HAP-1 (cell line): ENCODE measurements around the gene CMSS1.
A peak's percentile ranks its signal among the peaks of the same experiment; 100 is the strongest.

Experiments
- DNase-seq, 2 experiments: peaks; one replicate each; pipeline ENCODE4 v3.0.0-alpha.2; 2016 to 2020; ENCODE audit warnings: low spot score in 2 of 2
- H3K27me3 ChIP-seq: fragments of 250-450 bp; sonication (Bioruptor Pico); 2 replicates; pipeline ENCODE4 v1.5.1; 2020; ENCODE audit warnings: low read depth, mild to moderate bottlenecking, moderate library complexity
- H3K36me3 ChIP-seq: fragments of 250-450 bp; sonication (Bioruptor Pico); replicated peaks from 2 replicates; pipeline ENCODE4 v1.5.1; 2020; ENCODE audit warnings: mild to moderate bottlenecking
- H3K4me1 ChIP-seq: fragments of 250-450 bp; sonication (Bioruptor Pico); 2 replicates; pipeline ENCODE4 v1.5.1; 2020; ENCODE audit warnings: mild to moderate bottlenecking
- H3K4me3 ChIP-seq: fragments of 250-450 bp; sonication (Bioruptor Pico); 2 replicates; pipeline ENCODE4 v1.5.1; 2020; ENCODE audit warnings: mild to moderate bottlenecking, moderate library complexity
- H3K9me3 ChIP-seq: fragments of 250-450 bp; sonication (Bioruptor Pico); 2 replicates; pipeline ENCODE4 v1.5.1; 2020; ENCODE audit warnings: mild to moderate bottlenecking, moderate library complexity
- in situ Hi-C: fragments of 300-500 bp; cut with MboI; formaldehyde crosslinking; loops from 3 replicates; pipeline ENCODE4 v1.14.3; 2020; ENCODE audit warnings: low sequenced_read_pairs, inconsistent platforms, mixed read lengths

Gene CMSS1

DNA sequence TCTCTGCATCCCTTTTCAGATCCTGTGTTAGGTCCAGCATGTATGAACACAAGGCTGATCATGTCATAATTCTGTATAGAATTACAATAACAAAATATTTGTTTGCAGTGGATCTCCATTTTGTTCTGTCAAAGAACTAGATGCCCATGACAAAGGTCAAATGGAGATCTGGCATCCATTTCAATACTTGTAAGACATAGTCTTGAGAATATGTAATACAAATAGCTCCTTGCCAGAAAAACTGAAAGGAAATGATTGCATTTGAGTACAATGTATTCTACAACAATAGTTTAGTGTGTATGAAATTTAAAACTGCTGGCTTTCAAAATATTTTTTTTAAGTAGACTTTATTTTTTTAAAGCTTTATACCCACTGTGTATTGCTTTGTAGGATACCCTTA, 101.1 kb downstream of the CMSS1 start:
- in situ Hi-C loops, result no loop called here
- peaks cover 8% of the 10 kb centered on the region for H3K4me1 ChIP-seq
- no peak for DNase-seq
- no peaks in the 10 kb centered on the region for H3K9me3 ChIP-seq
- no peaks in the 10 kb centered on the region for H3K27me3 ChIP-seq
- H3K36me3 ChIP-seq, result no peaks in the 10 kb centered on the region
- no peak overlapping the region for H3K4me3 ChIP-seq

DNA sequence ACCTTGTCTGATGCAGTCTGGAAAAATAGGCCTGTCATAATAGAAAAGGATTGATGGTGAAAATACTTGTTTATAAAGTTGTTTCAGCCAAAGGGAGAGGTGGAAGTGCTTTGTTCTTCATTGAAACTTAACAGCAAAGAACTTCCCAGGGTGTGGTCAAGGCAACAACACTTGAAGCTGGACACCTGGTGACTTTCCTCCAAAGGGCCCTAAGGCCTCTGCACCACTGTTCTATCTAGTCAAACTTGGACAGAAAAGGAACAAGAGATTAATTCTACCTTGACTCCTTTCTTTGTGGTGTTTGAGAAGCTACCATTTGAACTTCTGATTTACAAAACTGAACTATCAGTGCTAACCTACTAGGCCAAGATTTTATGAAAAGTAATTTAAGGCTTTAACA, 102.0 kb downstream of the CMSS1 start:
- Histone ChIP-seq H3K36me3 (no peaks in the 10 kb centered on the region), H3K4me3 (no peak overlapping the region), H3K9me3 (no peaks in the 10 kb centered on the region), H3K27me3 (no peaks in the 10 kb centered on the region), H3K4me1 (peaks cover 2% of the 10 kb centered on the region)
- DNase-seq, result no peak
- in situ Hi-C loops, result no loop called here

DNA sequence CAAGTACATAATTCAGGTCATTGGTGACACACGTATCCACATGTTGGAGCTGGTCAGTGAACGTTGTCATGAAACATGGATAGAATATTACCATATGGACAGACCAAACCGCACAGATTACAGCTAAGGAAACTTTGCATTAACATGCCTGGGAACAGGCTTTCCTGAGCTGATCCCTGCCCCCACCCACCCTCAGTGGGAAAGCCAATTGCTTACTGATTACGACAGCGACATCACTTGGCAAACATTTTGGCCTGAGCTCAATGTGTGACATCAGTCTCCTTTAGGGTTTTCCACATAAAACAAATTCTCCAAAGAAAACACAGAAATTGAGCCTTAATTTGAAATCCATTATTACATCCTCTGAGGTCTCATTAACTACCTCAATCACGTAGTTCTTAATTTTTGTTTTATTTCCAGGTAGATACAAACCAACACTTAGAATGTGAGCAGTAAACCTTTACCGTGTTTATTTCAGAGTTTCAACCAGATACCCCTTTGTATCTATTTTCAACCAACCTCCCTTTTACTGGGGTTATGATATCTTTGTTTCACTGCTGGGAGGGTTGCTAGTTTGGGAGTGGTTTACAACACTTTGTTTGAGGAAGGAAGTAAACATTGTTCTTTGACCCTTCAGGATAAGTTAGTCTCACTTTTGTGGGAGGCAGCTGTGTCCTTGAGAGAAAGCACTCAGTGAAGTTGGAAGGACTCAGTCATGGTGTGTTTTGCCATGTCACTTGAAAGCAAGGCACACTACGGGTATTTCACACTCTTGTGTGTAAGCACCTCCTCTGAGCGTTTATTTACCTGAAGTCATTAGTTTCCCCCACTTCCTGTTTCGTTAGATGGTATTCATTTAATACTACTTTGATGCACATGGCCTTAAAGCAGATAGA, 103.1 kb downstream of the CMSS1 start:
- Histone ChIP-seq H3K4me3 (no peak overlapping the region), H3K4me1 (no peaks in the 10 kb centered on the region), H3K27me3 (no peaks in the 10 kb centered on the region), H3K9me3 (no peaks in the 10 kb centered on the region), H3K36me3 (no peaks in the 10 kb centered on the region)
- DNase-seq, result no peak
- in situ Hi-C loops, result no loop called here

- no peaks in the 10 kb centered on the region for H3K9me3 ChIP-seq
- H3K27me3 ChIP-seq, result no peaks in the 10 kb centered on the region
- no peaks in the 10 kb centered on the region for H3K4me1 ChIP-seq
- in situ Hi-C loops, result no loop called here
- no peaks in the 10 kb centered on the region for H3K36me3 ChIP-seq
- no peak overlapping the region for H3K4me3 ChIP-seq
- DNase-seq, result no peak
Measured at GRCh38 chr3:99921377-99921695, 103.7 kb downstream of the CMSS1 start.

GRCh38 chr3:99921986-99922385, 104.3 kb downstream of the CMSS1 start:
- DNase-seq, result no peak
- Histone ChIP-seq H3K4me1 (no peaks in the 10 kb centered on the region), H3K36me3 (no peaks in the 10 kb centered on the region), H3K27me3 (no peaks in the 10 kb centered on the region), H3K4me3 (no peak overlapping the region), H3K9me3 (no peaks in the 10 kb centered on the region)
- in situ Hi-C loops, result no loop called here

DNA sequence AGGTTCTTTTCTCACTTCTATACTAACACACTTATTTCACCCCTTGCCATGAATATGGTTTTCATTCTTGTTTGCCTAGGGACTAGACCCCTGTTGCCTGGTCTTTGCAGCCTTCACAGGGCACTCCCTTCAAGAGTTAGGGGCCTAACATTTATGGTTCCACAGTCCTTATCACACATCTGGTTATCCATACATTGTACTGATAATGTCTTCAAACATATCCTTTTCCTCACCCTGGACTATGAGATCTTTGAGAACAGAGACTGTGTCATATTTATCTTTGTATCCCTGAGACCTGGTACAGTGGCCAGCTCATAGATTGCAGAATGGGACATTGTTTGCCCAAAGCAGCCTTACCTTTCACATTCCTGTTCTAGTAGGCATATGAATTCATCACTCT, 106.2 kb downstream of the CMSS1 start:
- DNase-seq, result no peak
- H3K4me1 ChIP-seq, result peaks cover 9% of the 10 kb centered on the region
- no peaks in the 10 kb centered on the region for H3K9me3 ChIP-seq
- H3K36me3 ChIP-seq, result no peaks in the 10 kb centered on the region
- no peak overlapping the region for H3K4me3 ChIP-seq
- in situ Hi-C loops, result no loop called here
- no peaks in the 10 kb centered on the region for H3K27me3 ChIP-seq

DNA sequence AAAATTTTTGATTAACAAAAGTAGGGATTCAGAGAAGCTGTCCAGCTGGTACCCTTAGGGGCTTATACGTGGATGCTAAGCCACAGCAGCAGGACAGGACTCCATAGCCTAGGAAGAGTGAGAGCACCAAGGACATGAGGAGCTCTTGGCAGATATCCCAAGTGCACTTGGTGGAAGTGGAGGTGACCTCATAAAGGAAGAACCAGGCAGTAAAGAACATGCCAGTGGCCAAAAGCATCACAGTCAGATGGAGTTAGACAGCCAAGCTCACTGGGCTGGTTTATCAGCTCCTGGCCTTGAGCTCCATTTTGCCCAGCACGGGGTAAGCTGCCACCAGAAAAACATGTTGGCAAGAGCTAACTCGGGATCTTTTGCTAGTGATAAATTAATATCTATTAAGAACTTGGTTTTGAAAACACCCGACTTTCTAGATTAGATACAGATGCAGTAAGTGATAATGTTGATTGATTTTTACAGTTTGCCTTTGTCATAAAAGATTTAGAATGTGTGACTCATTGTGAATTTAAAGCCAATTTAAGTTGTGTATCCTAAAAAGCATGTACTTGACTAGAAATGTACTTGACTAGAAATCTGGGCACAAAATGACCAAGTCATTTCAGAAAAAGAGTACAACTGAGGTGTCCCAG, 108.0 kb downstream of the CMSS1 start:
- no peaks in the 10 kb centered on the region for H3K27me3 ChIP-seq
- no peaks in the 10 kb centered on the region for H3K9me3 ChIP-seq
- no peaks in the 10 kb centered on the region for H3K36me3 ChIP-seq
- H3K4me1 ChIP-seq, result peaks cover 9% of the 10 kb centered on the region
- no peak overlapping the region for H3K4me3 ChIP-seq
- in situ Hi-C loops, result no loop called here
- DNase-seq, result no peak

DNA sequence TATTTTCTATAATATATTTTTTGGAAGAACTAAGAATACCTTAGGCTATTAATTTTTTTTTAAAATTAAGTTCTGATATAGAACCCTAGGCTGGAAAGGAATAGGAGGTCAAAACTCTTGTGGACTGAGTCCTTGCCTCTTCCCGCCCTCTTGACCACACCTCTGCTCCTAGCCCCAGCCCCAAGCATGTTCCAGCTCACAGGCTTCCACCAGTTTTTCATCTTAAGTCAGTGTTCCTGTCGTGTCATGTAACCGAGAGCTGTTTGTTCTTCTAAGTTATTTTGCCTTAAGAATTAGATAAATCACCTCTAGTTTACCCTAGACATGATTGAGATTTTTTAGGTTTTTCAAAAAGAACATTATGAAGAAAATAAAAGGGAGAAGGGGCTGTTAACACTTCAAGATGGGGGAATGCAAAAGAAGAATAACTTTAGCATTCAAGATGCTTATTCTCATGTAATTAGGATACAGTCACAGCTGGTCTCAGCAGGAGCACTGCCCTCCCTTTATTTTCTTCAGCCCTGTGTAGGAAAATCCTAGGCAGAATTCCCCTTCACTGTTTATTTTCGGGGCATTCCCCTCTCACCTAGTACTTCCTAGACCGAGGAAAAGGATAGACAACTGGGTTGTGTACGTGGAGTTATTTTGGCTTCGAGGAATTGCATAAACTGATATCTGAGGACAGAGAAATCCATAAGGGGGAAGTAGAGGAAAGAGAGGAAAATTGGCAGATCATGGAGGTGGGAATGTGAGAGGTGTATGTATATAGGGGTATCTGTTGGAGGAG, 110.2 kb downstream of the CMSS1 start:
- no peaks in the 10 kb centered on the region for H3K27me3 ChIP-seq
- H3K4me1 ChIP-seq, result peaks cover 9% of the 10 kb centered on the region
- in situ Hi-C loops, result no loop called here
- no peaks in the 10 kb centered on the region for H3K36me3 ChIP-seq
- peak; percentile 24 to 42 for DNase-seq
- H3K4me3 ChIP-seq, result no peak overlapping the region
- no peaks in the 10 kb centered on the region for H3K9me3 ChIP-seq

GRCh38 chr3:99928771-99929744, 111.4 kb downstream of the CMSS1 start:
- Histone ChIP-seq H3K9me3 (no peaks in the 10 kb centered on the region), H3K4me1 (peaks cover 9% of the 10 kb centered on the region), H3K27me3 (no peaks in the 10 kb centered on the region), H3K36me3 (no peaks in the 10 kb centered on the region), H3K4me3 (no peak overlapping the region)
- in situ Hi-C loops, result no loop called here
- no peak for DNase-seq

DNA sequence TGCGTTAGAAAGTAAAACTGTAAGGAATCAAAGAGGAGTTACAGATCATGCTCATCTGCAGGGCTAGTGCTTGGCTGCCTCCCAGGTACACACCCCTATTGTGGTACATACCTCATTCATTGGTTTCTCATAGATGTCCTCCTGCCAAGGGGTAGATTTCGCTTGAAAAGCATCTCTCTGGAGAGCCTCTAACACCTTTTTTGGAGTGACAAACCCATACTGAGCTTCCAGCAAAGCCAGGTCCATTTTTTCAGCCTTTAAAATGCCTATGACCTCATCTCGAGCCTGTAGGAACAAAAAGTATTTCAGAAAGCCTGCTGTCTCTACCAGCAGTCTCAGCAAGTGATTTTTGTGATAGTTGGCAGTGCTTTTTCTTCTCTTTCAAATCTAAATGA, 112.1 kb downstream of the CMSS1 start:
- Histone ChIP-seq H3K36me3 (no peaks in the 10 kb centered on the region), H3K4me3 (no peak overlapping the region), H3K9me3 (no peaks in the 10 kb centered on the region), H3K4me1 (peaks cover 9% of the 10 kb centered on the region), H3K27me3 (no peaks in the 10 kb centered on the region)
- in situ Hi-C loops, result no loop called here
- no peak for DNase-seq

GRCh38 chr3:99931059-99931458, 113.4 kb downstream of the CMSS1 start:
- H3K36me3 ChIP-seq, result no peaks in the 10 kb centered on the region
- in situ Hi-C loops, result no loop called here

GRCh38 chr3:99933971-99934750, 116.5 kb downstream of the CMSS1 start:
- DNase-seq, result no peak
- in situ Hi-C loops, result no loop called here
- no peak overlapping the region for H3K4me3 ChIP-seq
- no peaks in the 10 kb centered on the region for H3K9me3 ChIP-seq
- H3K27me3 ChIP-seq, result 0 out of 2 replicates have a peak, but pooled peaks cover 2% of the 10 kb centered on the region
- no peaks in the 10 kb centered on the region for H3K36me3 ChIP-seq
- no peaks in the 10 kb centered on the region; the same call in 1 of the 2 replicates for H3K4me1 ChIP-seq

More at GRCh38 chr3:99931059-99931458, 113.4 kb downstream of the CMSS1 start:
- H3K9me3 ChIP-seq, result no peaks in the 10 kb centered on the region
- H3K4me3 ChIP-seq, result no peak overlapping the region
- no peaks in the 10 kb centered on the region for H3K27me3 ChIP-seq
- DNase-seq, result no peak
- H3K4me1 ChIP-seq, result peaks cover 9% of the 10 kb centered on the region
